ENCODE data around the gene NUP153. TPM values are rescaled to one million over a fixed set of nuclear protein-coding genes. Genes with fewer than 3 reads are reported as not detected.

NUP153 gene
- total RNA-seq, 4 donors from 2014 or later = 28.4 to 32.8 (median 31.5) TPM

DNA sequence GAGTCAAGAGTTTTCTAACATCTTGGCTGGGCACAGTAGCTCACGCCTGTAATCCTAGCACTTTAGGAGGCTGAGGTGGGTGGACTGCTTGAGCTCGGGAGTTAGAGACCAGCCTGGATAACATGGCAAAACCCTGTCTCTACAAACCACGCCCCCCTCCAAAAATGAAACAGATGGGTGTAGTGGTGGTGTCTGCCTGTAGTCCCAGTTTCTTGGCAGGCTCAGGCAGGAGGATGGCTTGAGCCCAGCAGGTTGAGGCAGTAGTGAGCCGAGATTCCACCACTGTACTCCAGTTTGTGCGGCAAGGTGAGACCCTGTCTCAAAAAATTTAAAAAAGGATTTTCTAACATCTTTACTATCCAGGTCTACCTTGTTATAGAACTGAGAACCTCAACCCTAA lies 84.6 kb downstream of the NUP153 start:
- DNase-seq (ENCODE audit: extremely low spot score) = no peak
- Histone ChIP-seq H3K9me3 (no peaks in the 10 kb centered on the region), H3K36me3 (peaks cover 12 to 61% (median 42%) of the 10 kb centered on the region in 4 donors), H3K27me3 (no peaks in the 10 kb centered on the region), H3K4me1 (peaks cover 7 to 18% (median 8%) of the 10 kb centered on the region in 4 donors), H3K27ac (replicated peaks in 1 of 4) (no peak overlapping the region), H3K4me3 (no peak overlapping the region)
- 89% methylated on average over 5 of the region's 5 CpGs for WGBS
- intact Hi-C loops (cut with DNase I) = no loop called here
- TF ChIP-seq, protein P1, sequence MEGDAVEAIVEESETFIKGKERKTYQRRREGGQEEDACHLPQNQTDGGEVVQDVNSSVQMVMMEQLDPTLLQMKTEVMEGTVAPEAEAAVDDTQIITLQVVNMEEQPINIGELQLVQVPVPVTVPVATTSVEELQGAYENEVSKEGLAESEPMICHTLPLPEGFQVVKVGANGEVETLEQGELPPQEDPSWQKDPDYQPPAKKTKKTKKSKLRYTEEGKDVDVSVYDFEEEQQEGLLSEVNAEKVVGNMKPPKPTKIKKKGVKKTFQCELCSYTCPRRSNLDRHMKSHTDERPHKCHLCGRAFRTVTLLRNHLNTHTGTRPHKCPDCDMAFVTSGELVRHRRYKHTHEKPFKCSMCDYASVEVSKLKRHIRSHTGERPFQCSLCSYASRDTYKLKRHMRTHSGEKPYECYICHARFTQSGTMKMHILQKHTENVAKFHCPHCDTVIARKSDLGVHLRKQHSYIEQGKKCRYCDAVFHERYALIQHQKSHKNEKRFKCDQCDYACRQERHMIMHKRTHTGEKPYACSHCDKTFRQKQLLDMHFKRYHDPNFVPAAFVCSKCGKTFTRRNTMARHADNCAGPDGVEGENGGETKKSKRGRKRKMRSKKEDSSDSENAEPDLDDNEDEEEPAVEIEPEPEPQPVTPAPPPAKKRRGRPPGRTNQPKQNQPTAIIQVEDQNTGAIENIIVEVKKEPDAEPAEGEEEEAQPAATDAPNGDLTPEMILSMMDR (IDR thresholded peaks at IDR 0.05) = no peak
- TF ChIP-seq POLR2A (IDR thresholded peaks at IDR 0.05; ENCODE audit: low read depth) = no peak
- no peak for TF ChIP-seq EP300 (IDR thresholded peaks at IDR 0.05)
- no peak for TF ChIP-seq POLR2AphosphoS5 (IDR thresholded peaks at IDR 0.05)

DNA sequence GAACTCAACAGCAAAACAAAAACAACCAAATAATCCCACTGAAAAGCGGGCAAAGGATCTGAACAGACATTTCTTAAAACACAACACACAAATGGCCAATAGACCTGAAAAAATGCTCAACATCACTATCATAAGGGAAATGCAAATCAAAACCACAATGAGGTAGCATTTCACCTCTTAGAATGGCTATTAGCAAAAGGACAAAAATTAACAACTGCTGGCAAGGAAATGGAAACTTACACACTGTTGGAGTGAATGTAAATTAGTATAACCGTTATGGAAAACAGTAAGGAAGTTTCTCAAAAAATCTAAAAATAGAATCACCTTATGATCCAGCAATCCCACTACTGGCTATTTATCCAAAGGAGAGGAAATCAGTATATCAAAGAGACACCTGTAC lies 85.7 kb downstream of the NUP153 start:
- Histone ChIP-seq H3K36me3 (peaks cover 21 to 63% (median 47%) of the 10 kb centered on the region in 4 donors), H3K4me3 (no peak overlapping the region), H3K27me3 (no peaks in the 10 kb centered on the region), H3K27ac (replicated peaks in 1 of 4) (no peak overlapping the region), H3K4me1 (peaks cover 7 to 18% (median 8%) of the 10 kb centered on the region in 4 donors), H3K9me3 (no peaks in the 10 kb centered on the region)
- WGBS = 68% methylated on average over 2 of the region's 2 CpGs
- TF ChIP-seq EP300 (IDR thresholded peaks at IDR 0.05) (no peak), POLR2AphosphoS5 (IDR thresholded peaks at IDR 0.05) (no peak), POLR2A (IDR thresholded peaks at IDR 0.05; ENCODE audit: low read depth) (no peak)
- TF ChIP-seq, protein P1 (IDR thresholded peaks at IDR 0.05) = no peak
- intact Hi-C loops (cut with DNase I) = no loop called here
- no peak for DNase-seq (ENCODE audit: extremely low spot score)

DNA sequence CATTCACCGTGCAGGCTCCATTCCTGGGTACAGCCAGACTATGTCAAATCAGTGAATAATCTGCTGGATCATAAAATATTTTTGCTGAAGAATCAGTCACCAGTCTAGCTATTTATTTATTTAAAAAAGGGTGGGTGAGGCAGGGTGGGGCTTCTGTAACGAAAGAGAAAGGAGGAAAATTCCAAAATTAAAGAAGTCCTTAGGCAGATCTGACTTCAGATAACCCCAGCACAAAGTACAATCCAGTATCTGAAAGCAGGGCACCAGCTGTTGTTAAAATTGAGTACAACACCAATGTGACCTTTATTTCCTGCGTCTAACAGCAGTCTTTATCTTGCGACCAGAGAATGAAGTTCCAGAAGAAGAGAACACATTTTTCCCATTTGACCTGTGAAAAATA lies 90.9 kb downstream of the NUP153 start:
- 86% methylated on average over 4 of the region's 4 CpGs for WGBS
- H3K27me3 ChIP-seq = no peaks in the 10 kb centered on the region
- H3K36me3 ChIP-seq = peaks cover 20 to 52% (median 34%) of the 10 kb centered on the region in 4 donors
- no peak overlapping the region for H3K4me3 ChIP-seq
- DNase-seq (ENCODE audit: extremely low spot score) = no peak
- H3K4me1 ChIP-seq = no peaks in the 10 kb centered on the region
- intact Hi-C loops (cut with DNase I) = no loop called here
- TF ChIP-seq POLR2AphosphoS5 (IDR thresholded peaks at IDR 0.05) = no peak
- TF ChIP-seq, protein P1 (IDR thresholded peaks at IDR 0.05) = no peak
- no peak for TF ChIP-seq EP300 (IDR thresholded peaks at IDR 0.05)
- TF ChIP-seq POLR2A (IDR thresholded peaks at IDR 0.05; ENCODE audit: low read depth) = no peak
- H3K27ac ChIP-seq (replicated peaks in 1 of 4) = no peak overlapping the region
- H3K9me3 ChIP-seq = no peaks in the 10 kb centered on the region

DNA sequence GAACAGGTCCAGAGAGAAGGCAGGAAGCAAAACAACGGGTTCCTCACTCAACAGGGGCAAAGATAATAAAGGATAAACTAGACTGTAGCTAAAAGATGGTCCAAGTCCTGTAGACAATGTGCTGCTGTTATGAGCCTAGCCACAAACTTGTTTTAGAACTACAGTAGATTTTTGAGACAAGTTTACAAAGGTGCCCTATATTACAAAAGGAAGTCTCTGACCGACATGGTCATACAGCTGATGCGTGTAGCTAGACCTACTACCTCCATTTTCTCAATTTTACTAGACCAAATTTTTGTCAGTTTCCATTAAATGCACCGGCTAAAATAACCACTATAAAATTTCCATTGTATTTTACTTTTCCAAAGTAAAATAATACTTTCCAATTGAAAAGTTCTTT lies 94.7 kb downstream of the NUP153 start:
- H3K9me3 ChIP-seq = no peaks in the 10 kb centered on the region
- WGBS = 93% methylated on average over 4 of the region's 4 CpGs
- no peak overlapping the region for H3K27ac ChIP-seq (replicated peaks in 1 of 4)
- TF ChIP-seq, protein P1 (IDR thresholded peaks at IDR 0.05) = no peak
- TF ChIP-seq EP300 (IDR thresholded peaks at IDR 0.05) (no peak), POLR2A (IDR thresholded peaks at IDR 0.05; ENCODE audit: low read depth) (no peak), POLR2AphosphoS5 (IDR thresholded peaks at IDR 0.05) (no peak)
- H3K36me3 ChIP-seq = peaks cover 21 to 56% (median 42%) of the 10 kb centered on the region in 4 donors
- no peak overlapping the region for H3K4me3 ChIP-seq
- no peak for DNase-seq (ENCODE audit: extremely low spot score)
- H3K4me1 ChIP-seq = no peaks in the 10 kb centered on the region
- no peaks in the 10 kb centered on the region for H3K27me3 ChIP-seq
- intact Hi-C loops (cut with DNase I) = no loop called here

DNA sequence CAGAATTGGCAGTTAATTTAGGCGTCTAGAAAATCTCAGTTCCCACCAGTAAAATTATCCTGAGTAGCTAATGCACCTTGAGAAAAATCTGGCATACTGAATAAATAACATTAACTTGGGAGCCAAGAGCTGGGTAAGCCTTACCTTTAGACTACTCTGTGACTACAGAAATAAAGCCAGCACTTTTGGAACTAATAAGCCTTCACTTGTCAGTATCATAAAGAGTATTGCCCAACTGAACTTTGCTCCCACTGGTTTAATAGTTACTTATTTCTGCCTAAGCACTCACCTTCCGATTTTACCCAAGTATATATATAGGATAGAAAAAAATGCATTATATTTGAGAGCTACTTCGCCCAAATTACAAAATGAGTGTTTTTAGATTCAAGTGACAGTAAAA lies 95.9 kb downstream of the NUP153 start:
- TF ChIP-seq POLR2A (IDR thresholded peaks at IDR 0.05; ENCODE audit: low read depth) = no peak
- TF ChIP-seq EP300 (IDR thresholded peaks at IDR 0.05) = no peak
- no peak for TF ChIP-seq POLR2AphosphoS5 (IDR thresholded peaks at IDR 0.05)
- TF ChIP-seq, protein P1 (IDR thresholded peaks at IDR 0.05) = no peak
- Histone ChIP-seq H3K36me3 (peaks cover 10 to 56% (median 39%) of the 10 kb centered on the region in 4 donors), H3K4me1 (no peaks in the 10 kb centered on the region), H3K9me3 (no peaks in the 10 kb centered on the region), H3K27me3 (no peaks in the 10 kb centered on the region), H3K27ac (replicated peaks in 1 of 4) (no peak overlapping the region), H3K4me3 (no peak overlapping the region)
- DNase-seq (ENCODE audit: extremely low spot score) = no peak
- 83% methylated on average over 3 of the region's 3 CpGs for WGBS
- intact Hi-C loops (cut with DNase I) = no loop called here

Data from esophagus muscularis mucosa (tissue), 4 donors.